ENCODE measurements around the gene NRTN. TPM values are rescaled to one million over a fixed set of nuclear protein-coding genes. Genes with fewer than 3 reads are reported as not detected.

The NRTN gene
- total RNA-seq, 1 donor from 2014 or later = 1.0 TPM

DNA sequence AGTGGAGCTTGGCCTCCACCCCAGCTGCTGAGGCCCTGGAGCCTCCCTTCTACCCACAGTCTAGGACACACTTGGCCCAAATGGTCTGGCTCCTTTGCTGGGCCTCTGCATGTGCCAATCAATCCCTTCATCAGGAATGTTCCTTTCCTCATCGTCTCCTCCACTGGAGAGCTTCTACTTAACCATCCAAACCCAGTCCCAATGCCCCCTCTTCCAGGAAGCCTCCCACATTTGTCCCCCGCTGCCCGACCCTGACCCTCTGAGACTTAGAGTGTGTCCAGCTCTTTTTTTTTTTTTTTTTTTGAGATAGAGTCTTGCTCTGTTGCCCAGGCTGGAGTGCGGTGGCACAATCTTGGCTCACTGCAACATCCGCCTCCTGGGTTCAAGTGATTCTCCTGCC is 16.4 kb upstream of the NRTN start:
- H3K4me3 ChIP-seq (ENCODE audit: low read depth, low read length) = no peak overlapping the region
- TF ChIP-seq, protein P1, sequence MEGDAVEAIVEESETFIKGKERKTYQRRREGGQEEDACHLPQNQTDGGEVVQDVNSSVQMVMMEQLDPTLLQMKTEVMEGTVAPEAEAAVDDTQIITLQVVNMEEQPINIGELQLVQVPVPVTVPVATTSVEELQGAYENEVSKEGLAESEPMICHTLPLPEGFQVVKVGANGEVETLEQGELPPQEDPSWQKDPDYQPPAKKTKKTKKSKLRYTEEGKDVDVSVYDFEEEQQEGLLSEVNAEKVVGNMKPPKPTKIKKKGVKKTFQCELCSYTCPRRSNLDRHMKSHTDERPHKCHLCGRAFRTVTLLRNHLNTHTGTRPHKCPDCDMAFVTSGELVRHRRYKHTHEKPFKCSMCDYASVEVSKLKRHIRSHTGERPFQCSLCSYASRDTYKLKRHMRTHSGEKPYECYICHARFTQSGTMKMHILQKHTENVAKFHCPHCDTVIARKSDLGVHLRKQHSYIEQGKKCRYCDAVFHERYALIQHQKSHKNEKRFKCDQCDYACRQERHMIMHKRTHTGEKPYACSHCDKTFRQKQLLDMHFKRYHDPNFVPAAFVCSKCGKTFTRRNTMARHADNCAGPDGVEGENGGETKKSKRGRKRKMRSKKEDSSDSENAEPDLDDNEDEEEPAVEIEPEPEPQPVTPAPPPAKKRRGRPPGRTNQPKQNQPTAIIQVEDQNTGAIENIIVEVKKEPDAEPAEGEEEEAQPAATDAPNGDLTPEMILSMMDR (IDR thresholded peaks at IDR 0.05; ENCODE audit: insufficient read depth, low read length, poor library complexity, severe bottlenecking) = no peak
- H3K36me3 ChIP-seq (ENCODE audit: control insufficient read depth, insufficient read depth, low read length) = peaks cover 3% of the 10 kb centered on the region
- H3K27me3 ChIP-seq (ENCODE audit: control insufficient read depth, insufficient read depth, low read length) = no peaks in the 10 kb centered on the region
- DNase-seq (ENCODE audit: low read depth) = no peak

DNA sequence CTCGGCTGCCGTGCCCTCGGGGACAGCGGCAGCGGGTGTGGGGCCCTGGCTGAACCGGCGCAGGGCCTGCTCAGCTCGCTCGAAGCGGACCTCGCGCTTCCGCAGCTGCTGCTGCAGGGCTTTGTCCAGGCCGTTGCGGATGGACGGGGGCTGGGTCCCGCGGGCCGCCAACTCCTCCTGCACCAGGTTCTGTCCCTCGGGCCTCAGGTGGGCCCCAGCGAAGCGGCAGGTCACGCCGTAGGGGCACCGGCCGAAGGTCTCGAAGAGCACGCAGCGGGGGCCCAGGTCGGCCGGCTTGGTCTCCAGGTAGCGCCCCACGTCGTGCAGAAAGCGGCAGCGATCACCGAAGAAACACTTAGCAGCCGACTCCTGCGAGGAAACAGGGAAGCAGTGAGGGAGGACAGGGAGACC is 15.5 kb upstream of the NRTN start:
- Histone ChIP-seq H3K4me3 (ENCODE audit: low read depth, low read length) (no peak overlapping the region), H3K27me3 (ENCODE audit: control insufficient read depth, insufficient read depth, low read length) (no peaks in the 10 kb centered on the region), H3K36me3 (ENCODE audit: control insufficient read depth, insufficient read depth, low read length) (peaks cover 1% of the 10 kb centered on the region)
- TF ChIP-seq, protein P1 (IDR thresholded peaks at IDR 0.05; ENCODE audit: insufficient read depth, low read length, poor library complexity, severe bottlenecking) = no peak
- DNase-seq (ENCODE audit: low read depth) = no peak

DNA sequence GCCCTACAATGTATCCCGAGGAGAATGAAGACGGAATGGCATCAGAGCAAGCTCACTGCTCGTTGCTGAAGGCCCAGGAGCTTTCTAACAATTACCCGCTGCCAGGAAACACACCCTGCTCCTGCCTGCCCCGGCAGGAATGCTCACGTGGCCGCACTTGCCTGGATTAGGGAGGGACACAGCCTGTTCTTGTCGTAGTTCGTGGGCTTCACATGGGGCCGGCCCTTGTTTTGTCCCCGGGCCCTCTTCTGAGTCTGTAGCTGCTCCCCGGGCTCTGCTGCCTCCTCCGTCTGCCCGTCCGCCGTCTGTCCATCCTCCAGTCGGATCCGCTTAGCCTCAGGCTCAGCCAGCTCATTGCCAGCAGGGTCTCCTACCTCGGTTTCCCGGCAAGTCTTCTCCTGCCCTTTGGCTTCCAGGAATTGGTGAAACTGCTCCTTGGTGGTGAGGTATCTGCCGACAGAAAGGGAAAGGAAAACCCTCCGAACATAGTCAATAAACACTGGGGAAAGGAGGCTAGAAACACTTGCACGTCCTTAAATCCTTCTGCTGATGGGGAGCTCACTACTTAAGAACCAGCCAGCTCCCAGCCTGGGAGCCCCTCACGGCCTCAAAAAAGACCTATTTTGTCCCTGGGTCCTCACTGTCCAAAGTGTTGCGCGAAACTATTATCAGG is 14.8 kb upstream of the NRTN start:
- Histone ChIP-seq H3K27me3 (ENCODE audit: control insufficient read depth, insufficient read depth, low read length) (no peaks in the 10 kb centered on the region), H3K36me3 (ENCODE audit: control insufficient read depth, insufficient read depth, low read length) (peaks cover 1% of the 10 kb centered on the region), H3K4me3 (ENCODE audit: low read depth, low read length) (peak overlapping the region; percentile 87)
- TF ChIP-seq, protein P1 (IDR thresholded peaks at IDR 0.05; ENCODE audit: insufficient read depth, low read length, poor library complexity, severe bottlenecking) = no peak
- no peak for DNase-seq (ENCODE audit: low read depth)

DNA sequence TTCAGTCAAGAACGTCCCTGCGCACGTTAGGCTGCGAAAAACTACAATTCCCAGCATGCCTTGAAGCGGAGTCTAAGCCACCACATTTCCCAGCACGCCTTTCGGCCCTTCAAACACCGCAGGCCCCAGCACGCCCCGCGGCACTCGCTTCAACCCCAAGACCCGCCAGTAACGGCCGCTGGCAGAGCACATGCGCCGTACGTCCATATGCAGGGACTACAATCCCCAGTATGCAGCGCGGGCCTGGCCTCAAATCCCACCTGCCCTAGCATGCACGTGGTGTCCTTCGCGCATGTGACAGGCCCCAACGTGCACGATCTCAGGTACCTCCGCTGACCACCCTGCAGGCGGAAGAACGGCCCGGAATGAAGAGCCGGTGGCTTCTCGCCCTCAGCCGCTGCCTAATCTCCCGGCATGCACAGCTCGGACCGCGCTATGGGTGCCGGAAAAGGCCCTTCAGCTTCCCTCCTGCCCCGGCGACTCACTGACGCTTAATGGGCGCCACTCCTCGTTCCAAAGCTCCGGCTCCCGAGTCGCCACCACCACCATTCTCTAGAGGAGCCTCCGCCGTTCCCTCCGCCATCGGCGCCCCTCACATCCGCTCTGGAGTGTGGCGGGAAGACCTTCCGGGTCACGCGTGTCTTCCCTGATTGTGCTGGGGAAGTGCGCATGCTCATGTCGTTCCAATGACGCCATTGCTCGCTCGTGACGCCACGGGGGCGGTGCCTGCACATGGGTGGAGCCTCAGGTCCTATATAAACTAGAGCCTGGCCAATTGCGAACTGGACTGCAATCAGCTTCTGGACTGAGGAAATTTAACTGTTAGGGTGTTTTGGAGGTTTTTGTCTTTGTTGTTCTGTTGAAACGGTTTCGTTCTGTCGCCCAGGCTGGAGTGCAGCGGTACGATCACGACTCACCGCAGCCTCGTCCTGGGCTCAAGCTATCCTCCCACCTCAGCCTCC is 14.0 kb upstream of the NRTN start, which contains the start of gene DUS3L:
Gene DUS3L, minus strand, starts transcription at position 605 of the 962 bp plus-strand sequence. Its CDS starts 22 bp downstream, at position 583.
- peak; percentile 96 for DNase-seq (ENCODE audit: low read depth)
- no peaks in the 10 kb centered on the region for H3K27me3 ChIP-seq (ENCODE audit: control insufficient read depth, insufficient read depth, low read length)
- TF ChIP-seq, protein P1 (IDR thresholded peaks at IDR 0.05; ENCODE audit: insufficient read depth, low read length, poor library complexity, severe bottlenecking) = no peak
- peaks cover 1% of the 10 kb centered on the region for H3K36me3 ChIP-seq (ENCODE audit: control insufficient read depth, insufficient read depth, low read length)
- peak within 1 kb of the TSS; percentile 87 for H3K4me3 ChIP-seq (ENCODE audit: low read depth, low read length)

DNA sequence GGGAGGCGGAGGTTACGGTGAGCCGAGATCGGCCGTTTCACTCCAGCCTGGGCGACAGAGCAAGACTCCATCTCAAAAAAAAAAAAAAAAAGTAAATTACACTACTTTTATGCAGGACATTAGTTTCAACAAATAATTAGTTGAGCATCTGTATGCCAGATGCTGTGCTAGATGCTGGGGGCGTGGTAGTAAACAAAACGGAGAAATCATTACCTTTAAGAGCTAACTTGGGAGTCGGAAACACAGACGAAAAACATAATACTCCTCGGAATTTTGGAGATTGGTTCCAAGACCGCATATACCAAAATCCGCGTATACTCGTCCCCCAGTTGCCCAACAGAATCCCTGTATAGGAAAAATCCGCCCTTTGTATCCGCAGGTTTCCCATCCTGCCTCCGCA is 12.6 kb upstream of the NRTN start:
- H3K36me3 ChIP-seq (ENCODE audit: control insufficient read depth, insufficient read depth, low read length) = peaks cover 1% of the 10 kb centered on the region
- no peak overlapping the region for H3K4me3 ChIP-seq (ENCODE audit: low read depth, low read length)
- no peaks in the 10 kb centered on the region for H3K27me3 ChIP-seq (ENCODE audit: control insufficient read depth, insufficient read depth, low read length)
- DNase-seq (ENCODE audit: low read depth) = no peak
- TF ChIP-seq, protein P1 (IDR thresholded peaks at IDR 0.05; ENCODE audit: insufficient read depth, low read length, poor library complexity, severe bottlenecking) = no peak
